Smooth muscle cell of the pulmonary artery (primary cell): ENCODE data around the gene GMNC. TPM values are rescaled to one million over a fixed set of nuclear protein-coding genes. Genes with fewer than 3 reads are reported as not detected.

Experiments
- total RNA-seq: library from RNA; depleted of rRNA; stranded (reverse); fragments of >200 nt; gene quantifications from 2 replicates; pipeline ENCODE4 v1.2.3, GENCODE V29; 2014

GMNC gene, protein sequence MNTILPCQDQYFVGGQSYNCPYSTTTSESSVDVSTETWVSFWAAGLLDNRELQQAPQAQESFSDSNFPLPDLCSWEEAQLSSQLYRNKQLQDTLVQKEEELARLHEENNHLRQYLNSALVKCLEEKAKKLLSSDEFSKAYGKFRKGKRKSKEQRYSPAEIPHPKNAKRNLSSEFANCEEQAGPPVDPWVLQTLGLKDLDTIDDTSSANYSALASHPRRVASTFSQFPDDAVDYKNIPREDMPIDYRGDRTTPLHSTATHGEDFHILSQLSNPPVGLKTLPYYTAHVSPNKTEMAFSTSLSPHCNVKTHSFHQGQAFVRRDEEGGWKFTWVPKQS
- total RNA-seq: 0.07 TPM in 2 replicates

DNA sequence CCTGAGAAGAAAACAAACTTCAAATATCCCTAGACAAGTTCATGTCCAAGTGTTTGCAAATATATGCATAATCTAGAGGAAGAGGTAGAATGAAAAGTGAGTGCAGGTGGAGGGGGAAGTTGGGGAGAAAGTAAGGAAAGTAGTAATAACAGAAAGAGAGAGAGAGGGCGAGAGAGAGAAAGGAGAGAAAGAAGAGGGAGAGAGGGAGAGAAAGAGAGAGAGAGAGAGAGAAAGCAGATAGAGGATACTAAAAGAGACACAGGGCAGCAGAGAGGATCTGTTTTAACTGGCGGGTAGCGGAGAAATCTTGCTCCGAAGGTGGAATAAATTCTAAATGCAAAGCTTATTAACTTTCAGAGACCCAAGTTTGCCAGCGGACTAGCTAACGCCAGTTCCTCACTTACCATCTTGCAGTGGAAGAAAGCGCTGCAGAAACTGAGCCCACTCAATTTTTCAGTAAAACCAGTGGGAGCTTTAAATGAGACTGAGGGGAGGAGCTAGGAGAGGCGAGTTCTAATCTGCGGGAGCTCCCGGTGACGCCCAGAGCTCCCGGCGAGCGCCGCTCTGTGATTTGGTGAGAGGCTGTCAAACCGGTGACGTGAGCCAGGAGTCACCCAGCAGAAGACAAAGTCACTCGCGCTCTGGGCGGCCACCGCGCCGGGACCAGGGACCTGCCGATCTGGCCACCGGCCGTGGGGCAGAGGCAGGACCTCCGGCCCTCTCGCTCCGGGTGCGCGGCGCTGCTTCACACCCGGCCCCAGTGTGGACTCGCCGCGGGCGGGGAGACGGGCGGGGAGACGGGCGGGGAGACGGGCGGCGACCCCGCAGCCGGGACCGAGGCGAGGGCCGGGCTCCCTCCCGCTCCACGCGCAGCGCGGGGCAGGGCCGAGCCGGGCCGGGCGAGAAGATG, at the start of gene GMNC:
Gene GMNC (minus strand): TSS at position 486 of the 910 bp plus-strand sequence. CDS start 79 bp downstream, at position 407.

